ENCODE measurements around the gene CNNM3.

Gene CNNM3

DNA sequence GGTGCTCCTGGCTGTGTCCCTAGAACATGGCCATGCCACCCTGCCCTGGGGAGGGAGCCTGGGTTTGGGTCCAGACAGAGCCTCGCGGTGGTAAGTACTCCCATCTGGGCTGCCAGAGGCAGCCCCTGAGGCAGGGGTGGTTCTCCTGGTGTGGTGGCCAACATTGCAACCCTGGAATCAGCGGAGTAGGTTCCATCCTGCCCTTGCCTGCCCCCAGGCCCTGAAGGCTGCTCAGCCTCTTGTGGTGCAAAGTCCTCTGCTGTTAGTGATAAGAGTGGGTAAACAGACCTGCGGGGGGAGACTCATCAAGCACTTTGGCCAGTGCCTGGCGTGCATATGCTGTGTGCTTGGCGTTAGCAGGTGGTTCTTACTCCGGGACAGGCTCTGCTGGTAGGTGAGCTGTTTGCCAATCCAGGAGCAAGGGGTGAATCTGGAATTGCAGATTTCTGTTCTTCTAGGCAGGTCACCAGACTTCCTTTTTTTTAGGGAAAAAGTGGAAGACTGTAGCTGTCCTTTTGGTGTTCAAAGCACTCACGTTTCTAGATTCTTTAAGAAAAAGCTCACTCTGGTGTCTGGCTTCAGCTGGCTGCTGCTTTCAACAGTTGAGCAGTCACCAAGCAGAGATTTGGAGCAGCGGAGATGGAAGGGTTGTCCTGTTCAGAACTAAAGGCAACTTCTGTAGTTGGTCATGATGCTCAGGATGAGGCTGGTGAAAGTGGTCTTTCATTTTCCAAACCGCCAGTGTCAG is 3.2 kb downstream of the CNNM3 start:
- DNase-seq: no peak

DNA sequence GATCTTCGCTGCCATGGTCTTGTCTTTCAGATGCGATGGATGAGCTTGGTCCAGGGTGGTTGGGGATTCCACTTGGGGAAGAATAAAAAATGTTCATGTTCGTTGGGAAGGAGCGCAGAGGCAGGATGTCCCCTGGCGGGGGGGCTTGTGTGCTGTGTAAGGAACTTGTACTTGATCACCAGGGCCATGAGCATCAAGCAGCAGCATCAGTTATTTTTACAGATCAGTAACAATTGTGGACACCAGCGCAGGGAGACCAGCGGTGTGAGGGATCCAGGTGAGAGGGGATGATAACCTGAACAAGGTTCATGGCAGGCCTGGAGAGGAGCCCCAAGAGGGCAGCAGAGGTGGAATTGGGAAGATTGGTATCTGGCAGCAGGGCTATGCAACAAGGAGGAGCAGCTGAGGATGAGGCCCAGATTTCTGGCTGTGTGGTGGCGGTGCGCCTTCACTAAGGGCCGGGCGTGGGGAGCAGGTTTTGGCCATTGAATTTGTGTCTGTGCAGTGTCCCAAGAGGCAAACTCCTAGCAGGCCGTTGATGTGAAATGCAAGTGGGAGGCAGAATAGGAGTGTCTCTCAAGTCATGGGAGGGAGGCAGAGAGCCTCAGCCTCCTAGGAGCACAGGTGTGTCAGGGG is 3.9 kb downstream of the CNNM3 start:
- no peak for DNase-seq

DNA sequence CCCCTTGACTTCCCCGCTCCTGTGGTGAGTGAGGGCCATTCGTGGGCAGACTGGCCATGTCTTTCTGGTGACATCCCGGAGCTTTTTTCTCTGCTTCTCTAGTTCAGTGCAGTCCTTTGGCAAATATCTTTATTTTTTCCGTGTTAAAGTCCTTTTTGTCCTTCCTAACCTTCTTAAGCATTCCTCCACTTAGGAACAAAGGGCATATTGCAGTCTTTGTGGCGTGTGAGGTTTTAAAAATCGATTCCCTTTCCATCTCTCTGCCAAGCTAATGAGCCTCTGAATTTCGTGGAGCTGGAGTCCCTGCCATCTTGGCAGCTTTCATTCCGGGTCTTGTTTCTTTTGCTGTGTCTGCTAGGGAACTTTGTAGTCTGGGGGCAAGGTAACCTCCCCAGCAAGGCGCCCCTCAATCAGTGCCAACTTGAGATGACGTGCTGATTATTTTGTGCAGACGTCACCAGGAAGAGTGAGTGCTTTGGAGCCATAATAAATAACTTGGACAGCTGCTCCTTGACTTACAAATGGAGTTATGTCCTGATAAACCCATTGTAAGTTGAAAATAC is 5.1 kb downstream of the CNNM3 start:
- no peak for DNase-seq

DNA sequence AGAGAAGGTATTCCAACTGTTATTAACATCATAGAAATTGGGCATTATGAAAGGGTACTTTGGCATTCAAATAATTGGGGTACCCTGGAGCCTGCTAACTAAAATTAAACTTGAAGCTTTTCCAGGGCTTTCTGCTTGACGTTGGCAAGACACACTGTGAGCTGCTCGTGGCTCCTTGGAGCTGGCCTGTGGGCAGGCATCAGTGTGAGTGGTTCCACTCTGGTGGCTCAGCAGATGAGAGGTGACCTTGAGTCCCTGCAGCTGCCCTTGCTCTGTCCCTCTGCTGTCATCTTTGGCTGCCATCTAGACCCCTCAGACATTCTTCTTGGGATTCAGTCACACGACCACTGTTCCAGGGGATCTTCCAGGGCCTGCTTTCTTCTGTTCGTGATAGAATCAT is 6.7 kb downstream of the CNNM3 start:
- DNase-seq: no peak

DNA sequence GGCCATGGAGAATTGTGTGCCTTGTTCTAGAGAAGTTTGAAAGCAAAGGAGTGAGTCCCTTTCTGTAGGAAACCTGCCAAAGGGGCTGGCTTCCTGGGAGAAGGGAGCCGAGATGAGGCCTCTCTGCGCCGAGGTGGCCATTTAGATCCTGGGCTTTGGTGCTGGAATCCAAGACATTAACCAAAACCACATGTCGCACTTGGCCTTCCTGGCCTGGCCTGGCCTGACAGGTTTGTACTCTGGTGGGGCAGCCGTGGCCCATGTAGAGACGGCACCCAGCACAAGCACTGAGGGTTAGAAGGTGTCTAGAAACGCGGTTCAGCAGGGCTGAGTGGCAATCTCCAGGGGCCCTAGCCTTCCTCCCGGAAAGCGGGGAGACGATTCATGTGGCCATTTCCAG is 7.1 kb downstream of the CNNM3 start:
- no peak for DNase-seq

DNA sequence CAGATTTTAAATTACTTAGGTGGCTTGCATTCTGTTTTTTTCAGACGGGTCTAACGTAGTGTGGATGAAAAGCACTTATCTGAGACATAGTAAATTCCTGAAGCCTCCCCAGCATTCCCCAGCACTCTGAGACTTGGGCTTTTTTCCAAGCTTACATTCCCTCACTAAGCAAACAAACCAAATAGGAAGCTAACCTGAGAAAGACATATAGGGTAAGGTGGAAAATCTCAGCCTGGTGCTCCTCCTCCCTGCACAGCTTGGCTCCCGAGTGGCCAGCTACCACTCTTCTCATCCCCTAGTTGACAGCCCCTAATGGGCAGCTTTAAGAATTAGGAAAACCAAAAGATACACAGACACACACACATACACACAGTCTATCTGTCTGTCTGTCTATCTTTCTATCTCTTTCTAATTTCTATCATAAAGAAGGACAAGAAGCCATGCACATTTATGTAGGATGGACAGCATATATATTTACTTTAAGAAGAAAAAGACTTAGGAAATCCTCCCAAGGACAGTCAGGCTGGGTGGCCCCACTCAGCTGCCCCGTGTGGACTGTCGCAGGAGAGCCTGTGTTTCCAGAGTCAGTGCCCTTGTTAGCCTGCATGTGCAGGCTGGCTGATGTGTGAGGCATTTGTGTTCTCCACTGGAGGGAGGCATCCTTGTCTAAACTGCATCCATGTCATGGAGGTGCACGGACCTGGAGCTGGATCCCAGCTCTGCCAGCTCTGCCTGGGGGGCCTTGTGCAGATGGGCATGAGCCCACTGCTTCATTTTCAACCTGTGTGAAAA is 8.2 kb downstream of the CNNM3 start:
- DNase-seq: no peak

DNA sequence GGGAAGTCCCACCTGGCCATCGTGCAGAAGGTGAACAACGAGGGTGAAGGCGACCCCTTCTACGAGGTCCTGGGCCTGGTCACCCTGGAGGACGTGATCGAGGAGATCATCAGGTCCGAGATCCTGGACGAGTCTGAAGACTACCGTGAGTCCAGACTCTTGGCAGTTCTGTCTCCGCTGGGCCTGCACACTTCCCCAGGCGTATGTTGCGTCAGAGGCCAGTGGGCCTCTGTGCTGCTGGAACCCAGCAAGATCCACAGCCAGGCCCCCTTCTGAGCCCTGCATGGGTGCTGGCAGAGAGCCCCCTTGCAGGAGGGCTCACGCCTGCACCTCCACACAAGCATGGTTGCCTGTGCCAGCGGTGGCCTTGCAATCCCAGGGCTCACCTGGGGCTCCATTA is 9.0 kb downstream of the CNNM3 start:
- DNase-seq: no peak

DNA sequence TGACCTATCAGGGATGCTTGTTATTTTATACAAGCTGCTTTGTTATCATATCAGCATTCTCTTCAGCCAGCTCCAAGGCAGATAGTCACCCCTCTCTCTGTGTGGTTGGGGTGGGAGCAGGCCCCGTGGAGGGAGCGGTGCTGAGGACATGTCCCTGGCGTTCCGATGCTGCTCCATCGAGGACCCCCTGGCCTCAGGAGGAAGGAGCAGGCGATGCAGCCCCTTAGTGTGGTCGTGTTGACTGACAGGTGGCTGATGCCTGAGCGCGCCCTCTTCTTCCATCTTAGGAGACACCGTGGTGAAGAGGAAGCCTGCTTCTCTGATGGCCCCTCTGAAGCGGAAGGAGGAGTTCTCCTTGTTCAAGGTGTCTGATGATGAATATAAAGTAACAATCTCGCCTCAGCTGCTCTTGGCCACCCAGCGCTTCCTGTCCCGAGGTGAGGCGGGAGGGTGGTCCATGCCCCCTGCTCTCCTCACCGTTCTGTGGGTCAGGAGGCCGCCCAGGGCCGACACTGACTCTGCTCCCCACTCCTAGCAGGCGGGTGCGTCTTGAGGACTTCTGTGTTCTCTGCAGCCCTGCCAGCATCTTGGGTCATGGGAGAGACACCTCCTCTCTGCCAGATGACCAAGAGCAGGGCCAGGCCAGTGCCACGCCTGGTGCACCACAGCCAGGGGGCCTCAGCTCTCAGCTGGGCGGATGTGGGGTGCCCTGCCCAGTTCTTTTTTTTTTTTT is 10.6 kb downstream of the CNNM3 start:
- DNase-seq: no peak

DNA sequence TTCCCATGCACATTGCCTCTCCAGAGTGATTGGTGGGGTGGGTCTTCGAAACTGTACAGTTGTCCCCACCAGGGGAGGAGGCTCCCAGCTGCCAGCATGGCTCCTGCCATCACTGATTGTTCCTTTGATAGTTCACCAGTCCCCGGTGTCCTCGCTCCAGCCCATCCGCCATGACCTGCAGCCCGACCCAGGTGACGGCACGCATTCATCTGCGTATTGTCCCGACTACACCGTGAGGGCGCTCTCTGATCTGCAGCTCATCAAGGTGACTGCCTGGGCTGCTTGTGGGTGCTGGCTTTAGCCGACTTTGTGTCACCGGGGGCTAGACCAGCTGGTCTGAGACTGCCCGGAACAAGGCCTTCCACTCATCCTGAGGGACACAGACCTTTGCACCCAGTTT is 12.4 kb downstream of the CNNM3 start:
- DNase-seq: no peak

DNA sequence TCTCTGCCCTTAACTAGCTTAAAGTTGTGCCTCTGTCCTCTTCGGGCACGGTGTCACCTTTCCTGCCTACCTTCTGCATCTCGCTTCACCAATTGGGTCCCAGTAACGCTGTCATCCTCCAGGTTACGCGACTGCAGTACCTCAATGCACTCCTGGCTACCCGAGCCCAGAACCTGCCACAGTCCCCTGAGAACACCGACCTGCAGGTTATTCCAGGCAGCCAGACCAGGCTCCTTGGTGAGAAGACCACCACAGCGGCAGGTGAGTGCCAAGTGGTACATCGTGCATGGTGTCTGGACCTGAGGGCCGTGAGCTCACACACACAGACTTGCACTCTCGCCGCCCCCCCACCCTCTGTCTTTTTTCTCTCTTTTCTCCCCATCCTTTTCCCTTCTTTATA is 12.8 kb downstream of the CNNM3 start:
- DNase-seq: no peak

DNA sequence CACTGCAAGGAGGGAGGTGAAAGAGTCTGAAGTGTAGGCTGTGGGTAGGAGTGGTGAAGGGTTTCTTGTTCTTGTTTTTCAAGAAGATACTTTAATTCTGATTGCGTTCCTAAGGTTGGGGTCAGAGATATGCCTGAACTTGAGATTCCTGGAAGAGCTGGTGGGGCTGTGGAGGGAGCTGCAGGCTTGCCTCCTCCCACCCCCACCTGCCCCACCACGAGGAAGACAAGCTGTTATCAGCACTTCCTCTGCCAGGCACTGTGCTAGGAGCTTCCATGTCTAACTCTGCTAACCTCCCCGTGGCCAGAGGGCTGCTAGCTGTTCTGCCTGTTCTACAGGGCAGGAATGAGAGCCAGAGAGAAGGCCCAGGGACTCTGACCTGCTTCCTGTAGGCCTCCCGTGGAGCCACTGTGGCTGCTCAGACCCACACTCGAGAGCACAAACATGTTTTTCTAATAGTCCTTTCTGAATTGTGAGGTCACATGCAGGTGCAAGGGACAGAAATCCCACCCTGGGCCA is 14.0 kb downstream of the CNNM3 start:
- no peak for DNase-seq

DNA sequence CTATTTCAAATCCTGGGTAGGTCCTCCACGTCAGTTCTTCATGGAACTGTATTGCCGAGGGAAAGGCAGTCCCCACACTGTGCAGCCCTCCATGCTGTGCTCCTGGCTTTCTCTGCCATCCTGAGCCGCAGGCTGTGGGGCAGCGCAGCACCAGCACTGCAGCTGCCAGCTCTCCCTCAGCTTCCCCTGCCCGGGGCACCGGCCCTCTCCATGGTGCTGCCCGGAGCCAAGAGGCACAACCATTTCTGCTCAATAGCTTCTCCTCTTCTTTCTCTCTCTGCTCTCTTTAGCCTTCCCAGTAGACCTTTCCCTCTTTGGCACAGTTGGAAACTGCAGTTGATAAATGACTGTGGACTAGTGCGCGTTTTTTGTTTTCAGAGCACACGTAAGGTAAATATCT is 15.6 kb downstream of the CNNM3 start:
- no peak for DNase-seq

DNA sequence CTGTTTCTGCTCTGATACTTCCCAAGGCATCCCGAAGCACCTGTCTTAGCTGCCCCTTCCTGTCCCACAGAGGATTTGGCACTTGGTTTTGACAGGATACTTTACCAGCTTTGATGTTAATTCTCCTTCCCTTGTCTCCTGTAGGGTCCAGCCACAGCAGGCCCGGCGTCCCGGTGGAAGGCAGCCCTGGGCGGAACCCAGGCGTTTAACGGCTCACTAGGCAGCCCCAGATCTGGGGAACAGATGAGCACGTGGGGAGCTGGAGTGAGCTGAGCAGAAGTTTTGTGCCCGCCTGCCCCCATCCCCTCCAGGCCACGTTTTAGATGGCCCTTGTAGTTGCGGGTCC is 16.3 kb downstream of the CNNM3 start:
- DNase-seq: no peak

DNA sequence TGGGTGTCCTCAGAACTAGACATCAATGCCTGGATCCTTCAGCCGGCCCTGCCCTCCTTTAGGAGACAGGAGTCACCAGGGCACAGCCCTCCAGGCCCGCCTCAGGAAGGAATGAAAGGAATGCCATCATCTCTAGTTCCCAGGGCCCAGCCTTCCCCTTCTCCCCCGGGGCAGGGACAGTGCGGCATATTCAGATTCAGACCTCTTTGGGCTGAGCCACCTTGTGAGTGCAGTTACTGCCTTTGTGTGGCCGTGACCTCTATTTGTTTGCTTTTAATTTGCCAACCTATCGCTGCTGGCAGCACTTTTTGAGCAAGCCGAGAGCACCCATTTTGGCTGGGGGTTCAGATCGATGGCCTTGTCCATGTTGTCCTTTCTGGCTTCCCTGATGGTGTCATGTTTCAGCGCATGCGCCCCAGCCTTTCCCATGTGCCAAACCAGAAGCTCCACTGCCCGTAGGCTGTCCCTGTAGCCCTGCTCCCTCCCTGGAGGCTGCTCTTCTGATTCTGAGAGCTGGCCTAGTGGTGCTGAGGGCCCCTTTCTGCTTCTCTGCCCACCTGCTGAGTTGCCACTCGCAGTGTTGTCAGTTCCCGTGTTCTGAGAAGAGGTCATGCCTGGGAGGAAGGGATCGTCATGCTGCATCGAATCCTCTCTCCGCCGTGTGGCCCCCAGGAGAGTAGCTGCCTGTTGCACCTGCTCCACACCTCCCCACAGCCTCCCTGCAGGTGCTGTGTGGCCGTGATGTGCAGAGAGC is 16.9 kb downstream of the CNNM3 start:
- no peak for DNase-seq

DNA sequence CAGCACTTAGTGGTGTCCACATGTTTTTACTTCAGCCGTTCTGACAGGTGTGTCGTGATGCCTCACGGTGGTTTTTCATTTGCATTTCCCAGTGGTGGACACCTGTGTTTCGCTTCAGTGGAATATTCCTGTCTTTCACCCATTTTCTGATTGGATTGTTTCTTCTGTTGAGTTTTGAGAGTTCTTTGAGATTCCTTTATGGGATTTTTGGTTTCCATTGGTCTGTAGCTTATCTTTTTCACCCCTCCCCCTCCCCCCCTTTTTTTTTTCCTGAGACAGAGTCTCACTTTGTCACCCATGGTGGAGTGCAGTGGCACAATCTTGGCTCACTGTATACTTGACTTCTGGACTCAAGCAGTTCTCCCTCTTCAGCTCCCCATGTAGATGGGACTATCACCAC is 19.8 kb downstream of the CNNM3 start:
- no peak for DNase-seq

DNA sequence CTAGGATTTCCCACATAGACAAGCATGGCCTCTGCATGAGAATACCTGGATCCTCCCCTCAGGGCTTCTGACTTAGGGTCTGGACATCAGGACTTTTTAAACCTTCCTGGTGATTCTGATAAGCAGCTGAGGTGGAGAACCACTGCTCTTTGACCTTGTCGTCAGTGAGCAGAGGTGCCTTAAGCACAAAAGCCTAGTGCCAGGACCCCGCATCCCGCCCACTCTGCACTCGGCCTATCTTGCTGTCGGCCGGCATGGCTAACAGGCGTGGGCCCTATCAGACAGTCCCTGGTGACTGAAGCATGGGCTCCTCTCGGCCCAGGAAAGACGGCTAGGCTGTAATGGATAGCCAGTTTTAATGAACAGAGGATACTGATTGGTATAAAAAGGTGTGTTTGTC is 21.5 kb downstream of the CNNM3 start:
- no peak for DNase-seq

DNA sequence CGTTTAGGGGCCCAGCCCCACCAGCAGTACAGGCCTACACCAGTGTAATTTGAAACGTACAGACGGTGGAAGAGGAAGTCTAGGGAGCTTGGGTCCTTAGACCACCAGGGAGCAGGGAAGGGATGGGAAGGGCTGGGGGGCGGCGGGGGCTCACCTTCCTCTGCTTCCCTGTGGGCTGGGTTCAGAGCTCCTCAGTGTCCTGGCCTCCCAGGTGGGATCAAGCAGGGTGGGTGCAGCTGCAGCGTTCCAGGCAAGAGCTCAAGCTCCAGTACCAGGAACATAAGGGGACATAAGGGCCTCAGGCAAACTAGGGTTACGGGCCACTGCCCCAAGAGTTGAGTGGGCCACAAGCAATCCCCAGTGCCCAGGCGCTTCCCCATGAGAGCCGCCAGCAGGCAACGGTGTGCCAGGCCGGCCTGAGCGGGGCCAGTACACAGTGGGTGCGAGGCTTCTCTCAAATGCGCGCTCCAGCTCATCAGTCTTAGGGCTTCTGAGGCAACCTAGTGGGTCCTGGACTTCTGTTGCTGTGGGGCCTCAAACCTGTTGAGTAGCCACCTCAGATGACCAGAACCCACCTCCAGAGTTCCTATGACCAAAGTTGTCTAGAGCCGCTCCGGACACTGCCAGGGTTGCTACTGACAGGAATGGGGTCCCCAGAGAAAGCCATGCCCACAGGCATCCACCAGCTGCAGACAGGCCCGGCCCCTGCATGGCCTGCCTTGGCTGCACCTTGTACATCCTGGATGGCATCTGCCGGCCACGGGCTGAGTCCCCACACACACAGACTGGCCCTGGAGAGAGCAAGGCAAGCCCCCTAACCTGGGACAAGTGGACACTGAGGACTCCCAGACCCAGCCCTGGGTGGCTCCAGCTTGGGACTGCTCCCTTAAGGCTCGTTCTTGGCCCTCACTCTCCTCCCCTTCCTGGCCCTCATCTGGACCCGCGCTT is 22.6 kb downstream of the CNNM3 start:
- no peak for DNase-seq

DNA sequence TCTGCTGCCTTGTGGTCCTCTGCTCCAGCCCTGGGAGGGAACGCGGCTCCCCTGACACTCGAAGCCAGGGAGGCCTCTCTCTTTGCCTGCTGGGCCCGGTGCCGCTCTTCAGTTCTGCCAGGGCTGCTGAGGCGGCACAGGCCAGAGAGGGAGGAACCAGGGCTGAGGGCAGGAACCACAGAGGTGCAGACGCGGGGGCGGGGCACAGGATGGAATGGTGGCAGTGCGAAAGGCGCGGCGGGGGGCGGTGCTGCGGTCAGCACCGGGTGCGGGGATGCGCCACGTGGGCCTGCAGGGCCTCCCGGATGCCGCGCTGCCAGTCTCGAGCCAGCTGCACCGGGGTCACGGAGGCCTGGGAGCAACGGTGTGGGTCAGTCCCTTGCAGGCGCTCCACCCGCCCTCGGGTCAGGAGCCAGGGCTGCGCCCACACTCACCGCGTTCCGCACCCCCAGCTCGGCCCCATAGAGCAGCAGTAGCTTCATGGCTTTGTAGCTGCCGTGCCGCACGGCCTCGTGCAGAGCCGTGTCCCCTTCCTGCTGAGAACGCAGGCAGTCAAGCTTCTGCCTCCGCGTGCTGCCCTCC is 23.3 kb downstream of the CNNM3 start:
- DNase-seq: peak in 1 of 2 donors; percentile 31

DNA sequence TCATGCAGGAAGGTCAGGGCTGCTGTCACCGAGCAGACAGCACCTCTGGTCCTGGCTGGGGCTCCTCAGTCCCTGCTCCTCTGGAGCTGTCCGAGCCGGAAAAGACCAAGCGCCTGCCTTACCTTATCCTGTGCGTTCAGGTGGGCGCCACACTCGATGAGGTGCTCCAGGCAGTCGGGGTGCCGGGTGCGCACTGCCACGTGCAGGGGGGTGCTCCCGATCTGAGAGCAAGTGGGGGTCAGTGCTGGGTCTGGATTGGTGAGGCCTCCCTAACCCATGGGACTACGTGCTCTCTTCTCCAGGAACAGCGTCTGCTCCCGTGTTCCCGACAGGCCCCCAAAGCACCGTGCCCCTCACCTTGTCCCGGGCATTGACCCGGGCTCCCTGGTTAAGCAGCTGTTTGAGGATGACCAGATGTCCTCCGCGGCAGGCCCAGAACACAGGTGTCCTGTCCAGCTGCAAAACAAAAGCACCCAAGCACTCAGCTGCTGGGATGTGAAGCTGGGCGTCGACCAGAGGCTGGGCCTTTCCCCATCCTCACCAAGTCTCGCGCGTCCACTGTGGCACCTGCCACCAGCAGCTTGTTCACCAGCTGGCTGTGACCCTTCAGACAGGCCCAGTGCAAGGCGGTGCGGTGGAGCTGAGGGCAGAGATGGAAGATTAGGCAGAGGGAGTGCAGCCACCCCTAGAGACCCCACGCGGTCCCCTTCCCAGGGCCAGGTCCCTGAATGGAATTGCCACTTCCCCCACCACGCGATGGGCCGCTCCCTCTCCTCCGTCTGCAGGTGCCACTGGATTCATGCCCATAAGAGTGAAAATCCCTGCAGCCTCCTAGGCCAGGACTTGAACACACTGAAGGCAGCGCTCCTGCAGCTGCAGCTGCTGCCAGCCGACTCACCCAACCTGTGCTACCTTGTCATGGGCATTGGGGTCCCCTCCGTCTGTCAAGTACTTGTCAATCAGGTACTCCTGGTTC is 24.1 kb downstream of the CNNM3 start:
- DNase-seq: no peak
